Measurements from ENCODE around the gene CRYAA.

GRCh38 chr21:43211760-43212115 lies 42.9 kb downstream of the CRYAA start:
- TF ChIP-seq SMC3 (IDR thresholded peaks at IDR 0.05) (no peak), CTCF (IDR thresholded peaks at IDR 0.05) (no peak), POLR2A (IDR thresholded peaks at IDR 0.05; ENCODE audit: low read length) (no peak), RCOR1 (IDR thresholded peaks at IDR 0.05; ENCODE audit: low read depth, low read length) (no peak), NR3C1 (IDR thresholded peaks at IDR 0.05) (no peak), RFX5 (IDR thresholded peaks at IDR 0.05) (no peak), RNF2 (IDR thresholded peaks at IDR 0.05; ENCODE audit: borderline replicate concordance, low read depth) (no peak), MAFK (IDR thresholded peaks at IDR 0.05; ENCODE audit: partially characterized antibody) (no peak), CHD2 (IDR thresholded peaks at IDR 0.05; ENCODE audit: low read length, partially characterized antibody) (no peak), EP300 (IDR thresholded peaks at IDR 0.05) (no peak), SREBF2 (IDR thresholded peaks at IDR 0.05) (no peak)

All from A549 (cell line).